ENCODE results near the gene BRD1. TPM values are rescaled to one million over a fixed set of nuclear protein-coding genes. Genes with fewer than 3 reads are reported as not detected.

BRD1 gene
- total RNA-seq, 1 donor from 2014 or later: 40.3 TPM

GRCh38 chr22:49797706-49798105 is 30.0 kb downstream of the BRD1 start:
- Mint-ChIP-seq H3K27me3 (ENCODE audit: unreplicated experiment) (peaks cover 6% of the 10 kb centered on the region), H3K4me1 (ENCODE audit: unreplicated experiment) (peaks cover 2% of the 10 kb centered on the region), H3K36me3 (ENCODE audit: low read depth, unreplicated experiment) (peaks cover 48% of the 10 kb centered on the region), H3K27ac (ENCODE audit: unreplicated experiment) (no peak overlapping the region), H3K4me3 (ENCODE audit: unreplicated experiment) (no peak overlapping the region), H3K9me3 (ENCODE audit: unreplicated experiment) (no peaks in the 10 kb centered on the region)
- DNase-seq (ENCODE audit: low spot score): no peak
- no peak for TF ChIP-seq CTCF (IDR thresholded peaks at IDR 0.05; ENCODE audit: unreplicated experiment)

DNA sequence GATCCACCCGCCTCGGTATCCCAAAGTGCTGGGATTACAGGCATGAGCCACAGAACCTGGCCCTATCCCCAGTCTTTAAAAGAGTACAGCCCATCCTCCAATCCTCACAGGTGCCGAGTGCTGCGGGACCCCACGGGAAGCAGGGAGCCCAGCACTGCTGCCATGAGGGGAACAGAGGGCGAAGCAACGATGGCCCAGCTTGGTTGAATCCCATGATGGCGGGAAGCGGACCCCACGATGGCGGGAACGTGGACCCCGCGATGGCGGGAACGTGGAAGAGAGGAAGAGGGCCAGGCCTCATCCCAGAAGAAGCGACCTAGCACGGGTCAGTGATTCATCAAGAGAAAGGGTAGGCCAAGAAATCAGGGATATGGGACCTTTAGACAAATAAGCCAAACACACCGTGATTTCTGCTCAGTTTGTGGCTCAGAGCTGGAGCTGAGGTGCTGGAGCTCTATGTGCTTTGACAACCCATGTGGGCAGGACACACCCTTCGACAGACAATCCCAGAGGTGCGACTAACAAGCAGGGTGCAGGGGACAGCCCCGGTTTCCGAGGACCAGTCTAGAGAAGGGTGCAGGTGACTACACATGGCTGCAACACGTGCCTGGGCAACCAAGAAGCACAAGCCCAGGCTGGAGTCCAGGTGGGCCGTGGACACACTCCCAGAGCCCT is 30.9 kb downstream of the BRD1 start:
- H3K4me3 Mint-ChIP-seq (ENCODE audit: unreplicated experiment): peak overlapping the region; percentile 59
- peaks cover 6% of the 10 kb centered on the region for H3K27me3 Mint-ChIP-seq (ENCODE audit: unreplicated experiment)
- H3K9me3 Mint-ChIP-seq (ENCODE audit: unreplicated experiment): no peaks in the 10 kb centered on the region
- H3K36me3 Mint-ChIP-seq (ENCODE audit: low read depth, unreplicated experiment): peaks cover 46% of the 10 kb centered on the region
- H3K4me1 Mint-ChIP-seq (ENCODE audit: unreplicated experiment): peaks cover 2% of the 10 kb centered on the region
- DNase-seq (ENCODE audit: low spot score): no peak
- no peak for TF ChIP-seq CTCF (IDR thresholded peaks at IDR 0.05; ENCODE audit: unreplicated experiment)
- no peak overlapping the region for H3K27ac Mint-ChIP-seq (ENCODE audit: unreplicated experiment)

DNA sequence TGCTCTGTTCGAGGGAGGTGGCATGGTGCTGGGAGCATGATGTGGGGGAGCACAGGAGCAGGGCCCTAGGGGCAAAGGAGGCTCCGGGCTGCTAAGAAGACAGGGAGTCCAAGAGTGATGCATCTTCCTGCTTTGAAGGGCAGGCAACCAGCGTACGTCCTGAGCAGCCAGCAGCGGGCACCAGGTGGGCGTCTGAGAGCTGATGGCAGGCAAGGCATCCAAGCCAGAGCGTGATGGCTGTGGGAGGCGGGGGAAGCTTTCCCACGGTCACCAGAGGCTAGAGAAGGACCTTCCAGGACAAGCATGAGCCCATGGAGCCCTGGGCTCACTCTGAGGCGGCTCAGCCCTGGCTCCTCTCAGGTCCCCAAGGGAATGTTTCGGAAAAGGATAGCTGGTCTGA is 32.2 kb downstream of the BRD1 start:
- H3K4me1 Mint-ChIP-seq (ENCODE audit: unreplicated experiment): peaks cover 9% of the 10 kb centered on the region

DNA sequence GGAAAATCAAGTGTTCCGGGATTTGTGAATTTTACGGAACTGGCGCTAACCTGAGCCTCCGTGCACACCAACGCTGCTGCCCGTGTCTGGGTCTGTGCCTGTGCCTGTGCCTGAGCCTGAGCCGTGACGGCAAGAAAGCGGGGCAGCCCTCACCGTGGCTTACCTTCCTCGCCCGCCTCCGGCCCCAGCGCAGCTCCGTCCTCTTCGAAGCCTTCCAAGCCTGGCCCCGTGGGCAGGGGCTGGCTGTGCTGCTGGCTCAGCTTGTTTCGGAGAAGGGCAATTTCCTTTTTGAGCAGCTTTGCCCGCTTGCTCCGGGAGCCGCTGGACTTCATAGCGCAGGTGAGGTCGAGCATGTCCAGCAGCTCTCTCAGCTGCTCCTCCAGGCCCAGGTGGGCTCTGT is 33.8 kb downstream of the BRD1 start:
- H3K27ac Mint-ChIP-seq (ENCODE audit: unreplicated experiment): no peak overlapping the region
- no peak overlapping the region for H3K4me3 Mint-ChIP-seq (ENCODE audit: unreplicated experiment)
- DNase-seq (ENCODE audit: low spot score): no peak
- H3K27me3 Mint-ChIP-seq (ENCODE audit: unreplicated experiment): peaks cover 4% of the 10 kb centered on the region
- H3K36me3 Mint-ChIP-seq (ENCODE audit: low read depth, unreplicated experiment): peaks cover 41% of the 10 kb centered on the region
- peaks cover 18% of the 10 kb centered on the region for H3K4me1 Mint-ChIP-seq (ENCODE audit: unreplicated experiment)
- no peaks in the 10 kb centered on the region for H3K9me3 Mint-ChIP-seq (ENCODE audit: unreplicated experiment)
- TF ChIP-seq CTCF (IDR thresholded peaks at IDR 0.05; ENCODE audit: unreplicated experiment): no peak

More for the DNA sequence above, 32.2 kb downstream of the BRD1 start:
- H3K4me3 Mint-ChIP-seq (ENCODE audit: unreplicated experiment): no peak overlapping the region
- H3K36me3 Mint-ChIP-seq (ENCODE audit: low read depth, unreplicated experiment): peaks cover 46% of the 10 kb centered on the region
- H3K27me3 Mint-ChIP-seq (ENCODE audit: unreplicated experiment): peaks cover 6% of the 10 kb centered on the region
- no peak overlapping the region for H3K27ac Mint-ChIP-seq (ENCODE audit: unreplicated experiment)
- no peaks in the 10 kb centered on the region for H3K9me3 Mint-ChIP-seq (ENCODE audit: unreplicated experiment)
- no peak for DNase-seq (ENCODE audit: low spot score)
- TF ChIP-seq CTCF (IDR thresholded peaks at IDR 0.05; ENCODE audit: unreplicated experiment): no peak

- H3K9me3 Mint-ChIP-seq (ENCODE audit: unreplicated experiment): no peaks in the 10 kb centered on the region
- no peak for DNase-seq (ENCODE audit: low spot score)
- no peak for TF ChIP-seq CTCF (IDR thresholded peaks at IDR 0.05; ENCODE audit: unreplicated experiment)
- H3K36me3 Mint-ChIP-seq (ENCODE audit: low read depth, unreplicated experiment): peaks cover 38% of the 10 kb centered on the region
- peaks cover 18% of the 10 kb centered on the region for H3K4me1 Mint-ChIP-seq (ENCODE audit: unreplicated experiment)
- peak overlapping the region; percentile 0 for H3K4me3 Mint-ChIP-seq (ENCODE audit: unreplicated experiment)
- H3K27me3 Mint-ChIP-seq (ENCODE audit: unreplicated experiment): peaks cover 4% of the 10 kb centered on the region
- H3K27ac Mint-ChIP-seq (ENCODE audit: unreplicated experiment): no peak overlapping the region
Observed at GRCh38 chr22:49793296-49793695, 34.4 kb downstream of the BRD1 start.

Measured in endothelial cell (in vitro differentiated cells).